ENCODE data around the gene BPTF.

- TF ChIP-seq ZNF83 (CRISPR knock-in tag; IDR thresholded peaks at IDR 0.05; ENCODE audit: borderline replicate concordance) (no peak), CTCF (CRISPR knock-in tag; IDR thresholded peaks at IDR 0.05) (no peak), REST (IDR thresholded peaks at IDR 0.05; ENCODE audit: borderline replicate concordance in 1 of 2, low read depth in 1 of 2, low read length in 2 of 2) (no peak), HOXA7 (CRISPR knock-in tag; IDR thresholded peaks at IDR 0.05) (no peak)
These were observed 30.4 kb downstream of the BPTF start for GRCh38 chr17:67855504-67856324.

Data from HepG2 (cell line).